Sigmoid colon (tissue), 7 donors: Measurements from ENCODE around the gene CHL1. TPM values are rescaled to one million over a fixed set of nuclear protein-coding genes. Genes with fewer than 3 reads are reported as not detected.

Experiments
- DNase-seq: peaks from one replicate; pipeline ENCODE4 v3.0.0-alpha.2; 2019
- H3K27ac ChIP-seq, 4 donors: fragments of 200-600 bp; sonication (generic); one replicate each; pipeline ENCODE4 v1.5.1; 2016 to 2019; ENCODE audit warnings: mild to moderate bottlenecking in 1 of 4
- H3K27me3 ChIP-seq, 3 donors: fragments of 200-600 bp; sonication (generic); one replicate each; pipeline ENCODE4 v1.5.1; 2019; ENCODE audit warnings: mild to moderate bottlenecking in 1 of 3
- H3K36me3 ChIP-seq, 4 donors: fragments of 200-600 bp; sonication (generic); one replicate each; pipeline ENCODE4 v1.5.1; 2016 to 2019
- H3K4me1 ChIP-seq, 4 donors: fragments of 200-600 bp; sonication (generic); one replicate each; pipeline ENCODE4 v1.5.1; 2017 to 2019
- H3K4me3 ChIP-seq, 4 donors: fragments of 200-600 bp; sonication (generic); one replicate each; pipeline ENCODE4 v1.5.1; 2017 to 2019; ENCODE audit warnings: mild to moderate bottlenecking in 2 of 4, moderate library complexity in 1 of 4
- H3K9me3 ChIP-seq, 4 donors: fragments of 200-600 bp in 3 of 4; sonication (generic) in 3 of 4; one replicate each; pipeline versions ENCODE4 v1.5.1 to v1.6.1; 2013 to 2019
- CTCF ChIP-seq, 4 experiments: fragments of 450-650 bp in 3 of 4; fragments of 200-600 bp in 1 of 4; IDR thresholded peaks; one replicate each; pipeline ENCODE4 v1.5.1; 2016 to 2019; ENCODE audit warnings: antibody characterized with exemption in 4 of 4, mild to moderate bottlenecking in 3 of 4, moderate library complexity in 2 of 4
- EP300 ChIP-seq, 4 donors: sonication (generic); formaldehyde crosslinking; IDR thresholded peaks; one replicate each; pipeline ENCODE4 v1.6.1; 2017; ENCODE audit warnings: antibody characterized with exemption in 4 of 4
- POLR2A ChIP-seq, 2 donors: fragments of 450-650 bp; IDR thresholded peaks; one replicate each; pipeline ENCODE4 v1.6.1; 2016; ENCODE audit warnings: antibody characterized with exemption in 2 of 2, mild to moderate bottlenecking in 2 of 2, moderate library complexity in 2 of 2
- POLR2AphosphoS5 ChIP-seq, 4 donors: sonication (generic); formaldehyde crosslinking; IDR thresholded peaks; one replicate each; pipeline ENCODE4 v1.6.1; 2017; ENCODE audit warnings: antibody characterized with exemption in 4 of 4
- WGBS, 2 donors: extraction: QIAGEN DNeasy Blood & Tissue Kit; methylation state at CpG; one replicate each; pipeline ENCODE4 v1.1.7; 2013; 5-methylcytosine and 5-hydroxymethylcytosine counted together
- intact Hi-C: fragments of 100-400 bp; cut with DNase I; formaldehyde crosslinking; loops from one replicate; pipeline ENCODE4 v1.15.1; 2023
- polyA plus RNA-seq, 3 donors: library from polyadenylated mRNA; stranded (reverse); fragments of 200-250 nt; gene quantifications; one replicate each; pipeline ENCODE4 v1.2.3, GENCODE V29; 2013
- total RNA-seq, 4 donors: library from RNA; depleted of rRNA; stranded (reverse); fragments of >200 nt; gene quantifications; one replicate each; pipeline ENCODE4 v1.1.0, GENCODE V29; 2016
- donor health status: healthy with polysubstance abuse.
- donor health status: Bipolar disorder and iron deficiency.
- donor health status: healthy.

The CHL1 gene
- total and polyA plus RNA-seq, 7 donors: 0.46 to 86.7 (median 29.1) TPM

GRCh38 chr3:426072-426471, 229.5 kb downstream of the CHL1 start:
- WGBS, 2 donors: 17 to 52% methylated on average over 1 of the region's 1 CpG
- no peak overlapping the region for H3K27ac ChIP-seq
- no peak for TF ChIP-seq POLR2A (IDR thresholded peaks at IDR 0.05)
- DNase-seq: no peak
- intact Hi-C loops: no loop called here
- no peaks in the 10 kb centered on the region for H3K27me3 ChIP-seq
- H3K36me3 ChIP-seq: no peaks in the 10 kb centered on the region
- no peaks in the 10 kb centered on the region for H3K4me1 ChIP-seq
- no peak overlapping the region for H3K4me3 ChIP-seq
- H3K9me3 ChIP-seq: no peaks in the 10 kb centered on the region

GRCh38 chr3:427128-427527, 230.6 kb downstream of the CHL1 start:
- DNase-seq: no peak
- TF ChIP-seq CTCF (IDR thresholded peaks at IDR 0.05) (no peak), POLR2AphosphoS5 (IDR thresholded peaks at IDR 0.05) (no peak), EP300 (IDR thresholded peaks at IDR 0.05) (no peak), POLR2A (IDR thresholded peaks at IDR 0.05) (no peak)
- Histone ChIP-seq H3K36me3 (no peaks in the 10 kb centered on the region), H3K27me3 (no peaks in the 10 kb centered on the region), H3K27ac (no peak overlapping the region), H3K4me3 (no peak overlapping the region), H3K9me3 (no peaks in the 10 kb centered on the region), H3K4me1 (no peaks in the 10 kb centered on the region)
- intact Hi-C loops: no loop called here
- 44 to 67% methylated on average over 4 of the region's 4 CpGs for WGBS, 2 donors

DNA sequence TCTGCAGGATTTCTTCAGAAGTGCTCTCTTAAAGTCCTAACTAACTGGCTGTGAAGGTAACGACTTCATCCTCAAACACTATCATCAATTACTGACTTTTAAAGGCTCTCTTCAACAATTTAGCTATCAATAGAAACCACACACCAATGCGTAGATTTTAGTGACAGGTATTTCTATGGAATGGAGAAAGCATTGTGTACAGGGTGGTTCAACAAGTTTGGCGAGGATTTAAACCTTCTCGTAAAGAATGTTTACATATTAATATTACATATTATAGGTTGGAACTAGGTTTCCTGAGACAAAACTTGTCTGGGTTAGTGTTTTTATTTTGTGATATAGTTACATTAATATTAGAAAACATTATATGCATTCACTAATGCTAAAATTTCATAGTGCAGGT, 233.6 kb downstream of the CHL1 start:
- H3K9me3 ChIP-seq: no peaks in the 10 kb centered on the region
- no peaks in the 10 kb centered on the region for H3K27me3 ChIP-seq
- DNase-seq: no peak
- no peak overlapping the region for H3K4me3 ChIP-seq
- TF ChIP-seq POLR2AphosphoS5 (IDR thresholded peaks at IDR 0.05) (no peak), POLR2A (IDR thresholded peaks at IDR 0.05) (no peak), EP300 (IDR thresholded peaks at IDR 0.05) (no peak), CTCF (IDR thresholded peaks at IDR 0.05) (no peak)
- H3K36me3 ChIP-seq: no peaks in the 10 kb centered on the region
- no peak overlapping the region for H3K27ac ChIP-seq
- 40 to 71% methylated on average over 4 of the region's 4 CpGs for WGBS, 2 donors
- no peaks in the 10 kb centered on the region for H3K4me1 ChIP-seq
- intact Hi-C loops: no loop called here

- Histone ChIP-seq H3K27ac (no peak overlapping the region), H3K36me3 (no peaks in the 10 kb centered on the region), H3K27me3 (no peaks in the 10 kb centered on the region), H3K4me3 (no peak overlapping the region), H3K9me3 (no peaks in the 10 kb centered on the region), H3K4me1 (no peaks in the 10 kb centered on the region)
- WGBS, 2 donors: 33 to 49% methylated on average over 3 of the region's 3 CpGs
- no peak for TF ChIP-seq EP300 (IDR thresholded peaks at IDR 0.05)
- no peak for DNase-seq
- intact Hi-C loops: no loop called here
Measured at GRCh38 chr3:435161-435560, 238.6 kb downstream of the CHL1 start.

DNA sequence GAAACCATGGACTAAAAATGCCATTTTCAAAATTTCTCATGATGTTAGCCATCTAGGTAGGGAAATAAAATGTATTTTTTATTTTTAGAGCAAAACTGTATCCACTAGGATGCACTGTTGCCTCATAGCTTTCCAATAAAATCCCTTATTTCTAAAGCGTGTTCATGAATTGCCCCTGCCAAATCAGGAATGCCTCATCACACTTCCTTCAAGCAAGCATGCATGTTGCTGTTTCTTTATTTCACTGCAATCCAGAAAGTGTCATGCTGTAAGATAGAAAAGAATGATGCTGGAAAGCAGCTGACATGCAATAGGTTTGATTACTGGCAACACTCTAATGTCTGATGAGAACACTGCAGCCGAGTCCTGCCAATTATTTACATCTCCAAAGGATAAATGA, 239.5 kb downstream of the CHL1 start:
- H3K4me3 ChIP-seq: no peak overlapping the region
- TF ChIP-seq POLR2A (IDR thresholded peaks at IDR 0.05) (no peak), CTCF (IDR thresholded peaks at IDR 0.05) (no peak), EP300 (IDR thresholded peaks at IDR 0.05) (no peak), POLR2AphosphoS5 (IDR thresholded peaks at IDR 0.05) (no peak)
- no peaks in the 10 kb centered on the region for H3K9me3 ChIP-seq
- no peaks in the 10 kb centered on the region for H3K27me3 ChIP-seq
- 51 to 66% methylated on average over 2 of the region's 2 CpGs for WGBS, 2 donors
- no peak for DNase-seq
- H3K36me3 ChIP-seq: no peaks in the 10 kb centered on the region
- intact Hi-C loops: no loop called here
- no peak overlapping the region for H3K27ac ChIP-seq
- no peaks in the 10 kb centered on the region for H3K4me1 ChIP-seq

DNA sequence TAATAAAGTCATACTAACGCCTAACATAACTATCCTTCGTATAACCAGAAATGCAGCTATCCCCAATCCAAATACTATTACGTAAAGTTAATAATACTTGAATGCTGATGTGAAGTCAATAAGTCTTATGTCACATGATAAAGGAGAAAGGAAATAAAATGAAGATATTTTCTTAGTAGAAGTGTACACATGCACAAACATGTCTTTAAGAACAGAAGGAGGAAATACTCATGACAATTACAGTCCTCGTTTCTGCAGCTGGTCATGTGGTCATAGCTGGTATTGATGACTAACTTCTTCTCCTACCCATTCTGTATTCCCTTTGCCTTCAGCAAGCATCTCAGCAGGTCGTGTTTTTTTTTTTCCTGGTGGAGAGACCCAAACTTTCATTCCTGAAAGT, 244.3 kb downstream of the CHL1 start:
- Histone ChIP-seq H3K27ac (no peak overlapping the region), H3K4me3 (no peak overlapping the region), H3K9me3 (peaks cover 0 to 2% (median 0%) of the 10 kb centered on the region in 4 donors), H3K27me3 (no peaks in the 10 kb centered on the region), H3K36me3 (no peaks in the 10 kb centered on the region), H3K4me1 (no peaks in the 10 kb centered on the region)
- intact Hi-C loops: no loop called here
- DNase-seq: no peak
- 70 to 78% methylated on average over 5 of the region's 5 CpGs for WGBS, 2 donors
- TF ChIP-seq EP300 (IDR thresholded peaks at IDR 0.05) (no peak), POLR2A (IDR thresholded peaks at IDR 0.05) (no peak), CTCF (IDR thresholded peaks at IDR 0.05) (no peak)
